Frontal cortex (tissue), 4 donors: Measurements from ENCODE around the gene ZNF813. TPM values are rescaled to one million over a fixed set of nuclear protein-coding genes. Genes with fewer than 3 reads are reported as not detected.

Experiments used
- DNase-seq, 2 donors: peaks; one replicate each; pipeline ENCODE4 v3.0.0; 2012; ENCODE audit warnings: low spot score in 2 of 2
- FAIRE-seq: peaks from 2 replicates; lab custom pipeline; 2012; peaks lifted over from hg19 to GRCh38; lab: Jason Lieb, UNC
- total RNA-seq: library from RNA; depleted of rRNA; stranded (reverse); fragments of >200 nt; gene quantifications from one replicate; pipeline ENCODE4 v1.2.3, GENCODE V29; 2014
- donor health status: control.
- donor health status: control.
- donor health status: control.

The ZNF813 gene
- total RNA-seq, 1 donor from 2014 or later = 8.6 TPM

DNA sequence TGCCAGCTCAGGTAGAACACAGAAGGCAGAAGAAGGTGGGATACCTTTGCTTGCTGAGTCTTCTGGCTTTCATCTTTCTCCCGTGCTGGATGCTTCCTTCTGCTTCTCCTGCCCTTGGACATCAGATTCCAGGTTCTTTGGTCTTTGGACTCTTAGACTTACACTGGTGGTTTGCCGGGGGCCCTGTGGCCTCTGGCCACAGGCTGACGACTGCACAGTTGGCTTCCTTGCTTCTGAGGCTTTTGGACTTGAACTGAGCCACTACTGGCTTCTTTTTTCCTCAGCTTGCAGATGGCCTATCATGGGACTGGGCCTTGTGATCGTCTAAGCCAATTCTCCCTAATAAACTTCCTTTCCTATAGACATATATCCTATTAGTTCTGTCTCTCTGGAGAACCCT is 50.6 kb downstream of the ZNF813 start:
- DNase-seq (no peak), FAIRE-seq (no peak)

DNA sequence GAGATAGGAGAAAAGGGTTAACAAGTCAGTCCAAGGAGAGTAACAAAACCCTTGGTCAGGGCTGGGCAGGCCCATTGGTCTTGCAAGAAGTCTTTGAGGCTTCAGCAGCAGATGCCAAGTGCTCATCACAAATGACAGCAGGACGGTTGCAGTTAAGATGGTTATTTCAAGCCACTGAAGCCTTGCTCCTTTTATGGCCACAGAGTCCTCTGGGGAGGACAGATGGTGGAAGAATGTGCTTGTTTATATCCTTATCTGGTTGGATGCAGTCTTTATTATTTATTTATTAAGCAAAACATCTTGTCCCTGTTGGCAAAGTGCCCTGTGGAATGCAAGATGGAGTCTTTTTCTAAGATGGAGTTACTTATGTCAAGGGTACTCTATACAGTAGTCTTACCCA is 51.2 kb downstream of the ZNF813 start:
- FAIRE-seq (no peak), DNase-seq (no peak)

DNA sequence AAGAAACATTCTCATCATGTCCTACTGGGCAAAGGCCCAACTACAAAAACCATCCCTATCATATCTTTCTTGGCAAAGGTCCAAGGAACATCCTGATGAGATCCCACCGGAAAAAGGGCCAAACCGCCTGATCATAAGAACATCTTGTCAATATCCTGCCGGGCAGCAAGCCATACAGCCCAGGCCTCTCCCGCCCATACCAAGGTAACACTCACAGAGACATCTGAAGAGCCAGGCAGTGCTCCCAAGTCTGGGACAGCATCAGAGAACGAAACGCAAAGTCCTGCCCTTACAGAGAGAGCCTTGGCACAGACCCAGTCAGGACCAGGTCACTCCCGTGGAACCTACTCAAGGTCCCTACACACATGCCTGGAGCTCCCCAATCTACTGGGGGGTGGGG is 51.9 kb downstream of the ZNF813 start:
- FAIRE-seq (no peak), DNase-seq (no peak)

DNA sequence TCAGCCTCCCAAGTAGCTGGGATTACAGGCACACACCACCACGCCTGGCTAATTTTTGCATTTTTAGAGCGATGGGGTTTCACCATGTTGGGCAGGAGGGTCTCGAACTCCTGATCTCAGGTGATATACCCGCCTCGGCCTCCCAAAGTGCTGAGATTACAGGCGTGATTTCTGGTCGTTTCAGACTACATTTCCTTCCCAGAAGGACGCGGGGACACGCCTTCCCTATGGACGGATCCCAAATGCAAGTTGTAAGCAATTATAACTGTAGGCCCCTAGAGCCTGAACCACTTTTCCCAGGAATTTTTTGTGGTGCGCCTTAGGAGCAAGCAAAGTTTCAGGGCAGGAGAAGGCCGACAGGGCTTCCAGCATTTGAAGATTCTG is 52.6 kb downstream of the ZNF813 start:
- FAIRE-seq = no peak
- no peak for DNase-seq

DNA sequence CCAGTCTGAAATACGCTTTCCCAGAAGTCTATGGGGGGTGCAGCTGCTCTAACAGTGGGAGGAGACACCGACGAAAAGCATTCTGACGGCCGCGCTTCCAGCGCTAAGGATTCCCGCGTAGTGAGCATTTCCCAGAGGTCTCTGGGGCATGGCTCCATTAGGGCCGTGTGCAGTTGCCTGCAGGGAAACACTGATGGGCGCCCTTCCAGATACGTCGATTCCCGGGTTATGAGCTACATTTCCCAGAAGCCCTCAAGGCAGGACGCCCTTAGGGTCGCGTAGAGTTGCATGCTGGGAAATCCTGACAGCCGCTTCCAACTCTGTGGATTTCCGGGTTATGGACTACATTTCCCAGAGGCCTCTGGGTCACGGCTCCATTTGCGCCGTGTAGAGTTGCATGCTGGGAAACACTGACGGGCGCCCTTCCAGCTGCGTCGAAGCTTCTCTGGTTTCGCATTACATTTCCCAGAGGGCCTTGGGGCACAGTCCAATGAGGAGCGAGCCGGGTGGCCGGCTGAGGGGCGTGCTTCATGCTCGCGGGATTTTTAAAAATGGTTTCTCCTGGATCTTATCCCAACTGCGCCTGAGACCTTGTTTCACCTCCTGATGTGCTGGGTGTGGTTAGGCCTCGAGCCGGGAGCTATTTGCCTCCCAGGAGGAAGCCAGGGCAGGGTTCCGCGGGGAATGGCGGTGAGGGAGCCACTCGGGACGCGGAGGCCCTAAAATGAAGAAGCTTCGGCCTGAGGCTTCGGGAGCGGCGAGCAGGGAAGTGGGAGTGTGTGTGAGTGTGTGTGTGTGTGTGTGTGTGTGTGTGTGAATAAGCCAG is 53.2 kb downstream of the ZNF813 start:
- peak; percentile 60 for FAIRE-seq
- peak; percentile 76 to 88 for DNase-seq

DNA sequence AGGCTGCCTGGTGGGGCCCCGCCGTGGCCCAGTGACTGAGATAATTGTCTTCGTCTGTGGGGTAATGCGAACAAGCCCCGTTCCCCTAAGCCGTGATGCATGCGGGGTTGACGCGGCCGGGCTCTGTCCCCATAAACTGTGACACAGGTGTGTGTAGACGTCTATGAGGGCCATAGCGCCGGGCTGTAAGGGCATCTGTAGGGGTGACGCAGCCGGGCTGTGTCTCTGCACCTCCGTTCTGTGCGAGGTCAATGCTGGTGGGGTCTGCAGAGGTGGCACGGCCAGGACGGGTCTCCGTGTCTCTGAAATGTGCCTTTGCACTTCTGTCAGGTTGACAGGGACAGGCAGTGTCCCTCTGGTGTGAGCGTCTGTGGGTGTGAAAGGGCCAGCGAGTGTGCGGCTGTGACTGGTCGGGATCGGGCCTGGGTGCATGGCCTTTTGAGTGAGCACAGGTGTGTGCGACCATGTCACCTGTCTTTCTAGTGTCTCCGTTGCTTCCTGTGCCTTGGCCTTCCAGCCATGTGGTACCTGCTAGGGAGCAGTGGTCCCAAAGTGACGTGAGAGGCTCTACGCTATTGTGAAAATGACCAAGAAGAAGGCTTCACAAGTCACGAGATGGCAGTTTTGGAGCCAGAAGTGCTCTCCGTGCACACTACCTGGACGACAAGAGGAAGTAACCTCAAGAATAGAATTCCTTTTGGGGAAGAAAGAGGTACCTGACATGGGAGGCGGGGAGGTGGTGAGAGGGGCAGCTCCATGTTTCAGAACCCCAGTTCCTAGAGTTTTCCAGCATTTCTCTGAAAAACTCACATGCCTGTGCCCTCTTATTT is 54.1 kb downstream of the ZNF813 start:
- FAIRE-seq = no peak
- DNase-seq = no peak

DNA sequence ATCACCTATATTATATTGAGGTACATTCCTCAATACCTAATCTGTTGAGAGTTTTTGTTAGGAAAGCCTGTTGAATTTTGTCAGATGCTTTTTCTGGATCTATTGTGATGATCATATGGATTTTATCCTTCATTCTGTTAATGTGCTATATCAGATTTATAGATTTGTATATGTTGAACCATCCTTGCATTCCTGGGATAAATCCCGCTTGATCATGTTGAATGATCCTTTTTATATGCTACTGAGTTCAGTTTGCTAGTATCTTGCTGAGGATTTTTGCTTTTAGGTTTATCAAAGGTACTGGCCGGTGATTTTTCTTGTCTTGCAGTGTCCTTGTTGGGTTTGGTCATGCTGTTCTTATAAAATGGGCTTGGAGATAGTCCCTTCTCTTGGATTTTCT is 58.4 kb downstream of the ZNF813 start:
- FAIRE-seq (no peak), DNase-seq (no peak)

DNA sequence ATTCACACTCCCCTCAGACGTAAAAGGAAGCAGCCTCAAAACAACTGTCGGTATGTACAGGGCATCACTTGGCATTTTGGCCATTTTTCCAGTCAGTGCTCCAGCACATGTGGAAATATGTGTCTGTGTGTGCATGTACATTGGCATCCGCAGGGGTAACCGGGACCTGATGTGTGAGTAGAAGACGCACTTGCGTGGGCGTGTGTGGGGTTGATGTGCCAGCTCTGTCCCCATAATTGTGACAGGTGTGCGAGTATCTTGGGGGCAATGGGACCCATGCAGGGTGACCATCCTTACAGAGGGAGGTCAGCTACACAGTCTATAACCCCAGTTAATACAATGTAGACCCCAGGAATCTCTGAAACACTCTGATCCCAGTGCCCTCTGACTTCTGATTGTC is 63.1 kb downstream of the ZNF813 start:
- DNase-seq (no peak), FAIRE-seq (no peak)

DNA sequence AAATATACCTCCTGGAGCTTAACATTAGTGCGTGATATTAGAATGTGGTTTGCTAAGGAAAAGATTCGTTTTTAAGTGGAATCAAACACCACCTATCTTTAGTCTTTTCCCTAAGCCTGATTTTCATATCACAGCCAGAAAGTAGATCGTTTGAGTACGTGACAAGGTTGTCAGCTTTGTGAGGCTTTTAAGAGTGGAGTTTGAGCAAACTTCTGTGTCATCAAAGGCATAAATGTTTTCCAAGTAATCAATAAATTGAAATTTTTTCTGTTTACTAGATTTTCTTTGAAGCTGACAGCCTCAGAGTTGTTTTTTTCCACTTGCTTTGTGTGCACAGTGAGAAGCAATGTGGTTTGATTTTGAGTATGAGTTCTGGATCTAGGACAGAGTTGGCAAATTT is 63.9 kb downstream of the ZNF813 start:
- DNase-seq (no peak), FAIRE-seq (no peak)

DNA sequence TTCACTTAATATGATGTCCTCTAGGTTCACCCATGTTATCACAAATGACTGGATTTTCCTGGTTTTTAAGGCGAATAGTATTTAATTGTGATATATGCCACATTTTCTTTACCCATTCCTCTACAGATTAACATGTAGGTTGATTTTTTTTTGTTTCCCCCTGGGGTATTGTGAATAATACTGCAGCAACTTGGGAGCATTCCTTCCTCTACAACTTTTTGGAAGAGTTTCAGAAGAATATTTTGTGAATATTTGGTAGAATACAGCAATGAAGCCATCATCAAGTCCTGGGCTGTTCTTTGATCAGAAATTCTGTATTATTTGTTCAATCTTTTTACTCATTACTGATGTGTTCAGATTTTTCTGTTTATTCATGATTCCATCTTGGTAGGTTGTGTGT is 64.8 kb downstream of the ZNF813 start:
- DNase-seq (no peak), FAIRE-seq (no peak)

DNA sequence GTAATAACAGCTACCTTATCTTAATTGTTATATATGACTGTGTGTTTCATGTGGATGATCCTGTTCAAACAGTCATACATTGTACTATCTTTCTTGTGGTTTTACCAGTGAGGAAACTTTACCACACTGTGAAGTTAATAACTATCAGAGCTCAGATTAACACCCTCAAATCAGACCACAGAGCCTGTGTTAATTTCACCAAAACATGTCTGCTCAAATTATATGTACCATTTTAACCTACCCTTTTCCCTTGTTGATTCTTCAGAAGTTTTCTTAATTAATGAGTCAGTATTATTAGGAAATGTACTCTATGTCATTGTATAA is 68.7 kb downstream of the ZNF813 start:
- no peak for FAIRE-seq
- DNase-seq = no peak

DNA sequence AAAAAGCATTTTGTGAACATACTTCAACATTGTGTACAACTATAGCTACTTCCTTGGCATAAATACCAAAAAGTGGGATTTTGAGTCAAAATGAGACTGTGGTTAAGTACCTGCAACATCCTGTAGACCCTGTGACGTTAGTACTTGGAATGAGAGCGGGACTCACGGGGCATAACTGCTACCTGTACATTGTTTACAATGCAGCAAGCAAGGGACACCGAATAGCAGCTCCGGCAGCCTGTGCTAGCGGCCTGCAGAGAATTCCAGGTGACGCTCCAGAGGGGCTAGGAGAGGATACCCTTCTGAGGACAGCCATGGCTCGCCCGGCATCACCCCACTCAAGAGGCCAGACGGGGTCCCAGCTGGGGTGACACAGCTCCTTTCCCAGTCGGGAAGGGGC is 69.6 kb downstream of the ZNF813 start:
- FAIRE-seq (no peak), DNase-seq (no peak)

DNA sequence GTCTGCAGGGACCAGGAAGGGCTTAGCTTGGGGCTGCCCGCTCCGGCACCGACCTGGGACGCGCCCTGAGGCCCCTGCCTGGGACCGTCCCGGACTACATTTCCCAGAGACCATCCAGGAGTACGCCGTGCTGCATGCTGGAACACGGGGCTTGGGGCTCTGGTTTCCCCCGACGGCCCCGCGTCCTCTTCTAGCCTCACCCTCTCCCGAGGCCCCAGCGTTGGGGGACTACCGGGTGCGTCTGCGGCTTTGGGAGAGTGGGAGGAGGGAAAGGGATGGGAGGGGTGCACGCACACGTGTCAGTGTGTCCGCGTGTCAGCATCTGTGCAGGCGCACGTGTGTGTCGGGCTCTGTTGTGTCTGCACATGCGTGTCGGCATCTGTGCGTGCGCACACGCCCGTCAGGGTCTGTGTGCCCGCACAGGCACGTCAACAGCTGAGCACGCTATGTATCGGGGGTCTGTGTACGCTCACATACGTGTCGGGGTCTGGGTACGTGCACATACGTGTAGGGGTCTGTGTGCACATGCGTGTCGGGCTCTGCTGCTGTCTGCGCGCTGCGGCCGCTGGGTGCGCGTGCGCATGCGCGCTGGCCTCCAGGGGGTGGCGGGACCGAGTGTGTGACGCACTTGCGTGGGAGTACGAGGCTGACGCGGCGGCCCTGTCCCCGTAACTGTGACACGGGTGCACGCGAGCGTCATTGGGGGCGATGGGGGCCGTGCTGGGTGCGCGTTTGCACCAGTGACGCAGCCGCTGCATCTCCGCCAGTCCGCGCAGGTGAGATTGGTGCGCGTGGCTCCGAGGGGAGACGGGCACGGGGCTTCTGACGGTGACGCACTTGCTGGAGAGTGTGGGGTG is 70.2 kb downstream of the ZNF813 start, which contains the start of gene ZNF331:
Gene ZNF331, plus strand, starts transcription at position 625 of the 857 bp plus-strand sequence. CDS start 31,232 bp downstream, outside the sequence.
- FAIRE-seq (no peak), DNase-seq (peak; percentile 72 to 77)

DNA sequence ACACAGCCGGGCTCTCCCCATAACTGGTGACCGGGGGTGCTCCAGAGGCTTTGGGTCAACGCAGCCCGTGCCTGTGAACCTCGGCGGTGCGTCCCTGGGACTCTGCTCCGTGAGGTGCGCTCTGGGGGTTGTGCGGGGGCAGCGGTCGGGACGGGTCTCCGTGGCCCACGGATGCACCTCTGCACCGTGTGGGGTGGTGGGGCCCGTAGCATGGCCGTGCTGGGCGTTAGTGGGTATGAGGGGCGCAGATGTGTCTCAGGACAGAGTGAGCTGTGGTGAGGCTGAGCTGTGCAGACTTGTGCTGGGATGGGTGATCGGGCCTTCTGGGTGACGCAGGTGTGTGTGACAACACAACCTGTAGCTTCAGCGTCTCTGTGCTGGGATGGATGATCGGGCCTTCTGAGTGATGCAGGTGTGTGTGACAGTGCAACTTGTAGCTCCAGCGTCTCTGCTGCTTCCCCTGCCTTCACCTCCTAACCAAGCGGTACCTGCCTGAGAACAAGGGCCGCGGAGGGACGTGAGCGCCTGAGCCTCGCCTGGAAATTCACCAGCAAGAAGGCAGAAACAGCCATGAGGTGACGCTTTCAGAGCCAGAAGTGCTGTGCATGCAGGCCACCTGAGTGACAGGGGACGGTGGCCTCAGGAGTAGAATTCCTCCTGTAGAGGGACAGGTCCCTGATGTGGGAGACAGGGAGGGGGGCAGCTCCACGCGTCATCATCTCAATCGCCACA is 71.0 kb downstream of the ZNF813 start:
- no peak for DNase-seq
- FAIRE-seq = no peak

DNA sequence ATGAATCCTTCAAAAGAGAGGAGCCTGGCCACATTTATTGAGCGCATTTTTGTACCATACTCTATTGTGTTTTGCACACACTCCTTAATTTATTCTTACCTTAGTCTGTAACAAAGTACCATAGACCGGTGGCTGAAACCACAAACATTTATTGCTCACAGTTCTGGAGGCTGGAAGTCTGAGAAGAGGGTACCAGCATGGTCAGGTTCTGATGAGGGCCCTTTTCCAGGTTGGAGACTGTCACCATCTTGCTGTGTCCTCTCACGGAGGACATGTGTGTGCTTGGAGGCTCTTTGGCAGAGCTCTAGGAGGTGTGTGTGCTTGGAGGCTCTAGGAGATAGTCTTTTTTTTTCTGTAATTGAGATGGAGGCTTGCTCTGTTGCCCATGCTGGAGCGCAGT is 72.6 kb downstream of the ZNF813 start:
- no peak for DNase-seq
- FAIRE-seq = no peak

DNA sequence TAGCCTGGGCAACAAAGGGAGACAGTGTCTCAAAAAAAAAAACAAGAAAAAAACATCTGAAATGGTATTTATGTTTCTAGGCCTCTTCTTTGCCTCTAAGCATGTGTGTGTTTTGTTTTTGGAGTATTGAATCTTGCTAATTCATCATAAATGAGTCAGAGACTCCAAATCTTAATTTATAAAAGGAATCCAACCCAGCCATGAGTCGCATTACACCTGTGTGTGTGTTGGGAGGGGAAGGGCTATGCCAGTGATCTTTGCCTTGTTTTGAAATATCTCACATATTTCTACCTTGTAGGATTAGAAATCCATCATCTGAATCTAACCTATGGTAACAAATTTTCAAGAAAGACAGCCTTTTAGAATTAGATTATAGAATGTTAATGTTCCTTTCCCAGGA is 74.4 kb downstream of the ZNF813 start:
- FAIRE-seq = no peak
- DNase-seq = no peak

DNA sequence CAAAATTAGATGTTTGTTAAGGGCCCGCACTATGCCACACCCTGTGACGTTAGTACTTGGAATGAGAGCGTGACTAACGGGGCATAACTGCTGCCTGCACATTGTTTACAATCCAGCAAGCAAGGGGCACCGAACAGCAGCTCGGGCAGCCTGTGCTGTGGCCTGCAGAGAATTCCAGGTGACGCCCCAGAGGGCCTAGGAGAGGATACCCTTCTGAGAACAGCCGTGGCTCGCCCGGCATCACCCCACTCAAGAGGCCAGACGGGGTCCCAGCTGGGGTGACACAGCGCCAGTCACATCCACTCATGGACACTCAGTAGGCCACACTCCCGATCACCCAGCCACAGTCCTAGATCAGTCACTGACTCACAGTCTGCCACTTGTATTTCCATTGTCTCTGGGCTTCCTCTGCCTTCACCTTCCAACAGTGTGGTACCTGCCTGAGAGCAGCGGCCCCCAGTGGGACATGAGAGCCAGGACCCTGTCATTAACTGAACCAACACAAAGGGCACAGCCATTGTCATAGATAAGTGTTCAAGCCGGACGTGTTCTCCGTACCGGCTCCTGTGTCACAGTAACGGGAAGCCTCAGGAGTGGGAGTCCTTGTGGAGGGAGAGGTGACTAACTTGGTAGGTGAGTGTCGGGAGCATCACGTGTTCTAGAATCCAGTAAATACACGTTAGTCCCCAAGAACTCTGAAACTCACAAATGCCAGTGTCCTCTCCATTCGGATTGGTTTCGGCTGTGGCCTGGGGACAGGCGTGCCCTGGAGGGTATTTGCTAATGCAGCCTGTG is 77.9 kb downstream of the ZNF813 start:
- no peak for FAIRE-seq

More for the DNA sequence above, 77.9 kb downstream of the ZNF813 start:
- DNase-seq = no peak
